Thoracic aorta (tissue), 2 donors: Measurements from ENCODE around the gene DDX52. TPM values are rescaled to one million over a fixed set of nuclear protein-coding genes. Genes with fewer than 3 reads are reported as not detected.

Experiments used
- ATAC-seq: fragments of 150-250 bp; one replicate; pipeline ENCODE4 v1.8.0; 2017; ENCODE audit warnings: low read depth; ENCODE audit not compliant: insufficient number of reproducible peaks, low FRiP score
- DNase-seq: peaks from one replicate; pipeline ENCODE4 v3.0.0-alpha.2; 2020; ENCODE audit warnings: low spot score
- H3K27ac ChIP-seq, 2 donors: fragments of 200-600 bp; sonication (generic); 1 replicate in 1 of 2; 2 replicates in 1 of 2; pipeline ENCODE4 v1.5.1; 2016; ENCODE audit warnings: mild to moderate bottlenecking in 2 of 2, moderate library complexity in 2 of 2
- H3K27me3 ChIP-seq: fragments of 200-600 bp; sonication (generic); replicated peaks from 2 replicates; pipeline ENCODE4 v1.6.0; 2016; ENCODE audit warnings: mild to moderate bottlenecking; ENCODE audit not compliant: insufficient read depth
- H3K36me3 ChIP-seq: fragments of 200-600 bp; sonication (generic); one replicate; pipeline ENCODE4 v1.5.1; 2016
- H3K4me1 ChIP-seq, 2 donors: fragments of 200-600 bp; sonication (generic); 1 replicate in 1 of 2; 2 replicates in 1 of 2; pipeline versions ENCODE4 v1.5.1 to v1.6.0; 2016; ENCODE audit warnings: low read depth in 2 of 2, mild to moderate bottlenecking in 1 of 2; ENCODE audit not compliant: control insufficient read depth in 1 of 2
- H3K4me3 ChIP-seq: fragments of 200-600 bp; sonication (generic); 2 replicates; pipeline ENCODE4 v1.5.1; 2016; ENCODE audit warnings: mild to moderate bottlenecking
- H3K9me3 ChIP-seq: fragments of 200-600 bp; sonication (generic); 2 replicates; pipeline ENCODE4 v1.5.1; 2016
- total RNA-seq, 2 donors: library from RNA; depleted of rRNA; stranded (reverse); fragments of >200 nt; gene quantifications; one replicate each; pipeline versions ENCODE4 v1.1.0 to v1.2.3, GENCODE V29; 2016
- TF ChIP-seq, protein P1 (sequence below): fragments of 200-600 bp; sonication (generic); IDR thresholded peaks from one replicate; pipeline ENCODE4 v1.5.1; 2019; ENCODE audit warnings: antibody characterized with exemption

The DDX52 gene
- total RNA-seq, 2 donors from 2014 or later: 9.2 to 22.7 TPM

- TF ChIP-seq, protein P1, sequence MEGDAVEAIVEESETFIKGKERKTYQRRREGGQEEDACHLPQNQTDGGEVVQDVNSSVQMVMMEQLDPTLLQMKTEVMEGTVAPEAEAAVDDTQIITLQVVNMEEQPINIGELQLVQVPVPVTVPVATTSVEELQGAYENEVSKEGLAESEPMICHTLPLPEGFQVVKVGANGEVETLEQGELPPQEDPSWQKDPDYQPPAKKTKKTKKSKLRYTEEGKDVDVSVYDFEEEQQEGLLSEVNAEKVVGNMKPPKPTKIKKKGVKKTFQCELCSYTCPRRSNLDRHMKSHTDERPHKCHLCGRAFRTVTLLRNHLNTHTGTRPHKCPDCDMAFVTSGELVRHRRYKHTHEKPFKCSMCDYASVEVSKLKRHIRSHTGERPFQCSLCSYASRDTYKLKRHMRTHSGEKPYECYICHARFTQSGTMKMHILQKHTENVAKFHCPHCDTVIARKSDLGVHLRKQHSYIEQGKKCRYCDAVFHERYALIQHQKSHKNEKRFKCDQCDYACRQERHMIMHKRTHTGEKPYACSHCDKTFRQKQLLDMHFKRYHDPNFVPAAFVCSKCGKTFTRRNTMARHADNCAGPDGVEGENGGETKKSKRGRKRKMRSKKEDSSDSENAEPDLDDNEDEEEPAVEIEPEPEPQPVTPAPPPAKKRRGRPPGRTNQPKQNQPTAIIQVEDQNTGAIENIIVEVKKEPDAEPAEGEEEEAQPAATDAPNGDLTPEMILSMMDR: peak; percentile 41
- Histone ChIP-seq H3K36me3 (no peaks in the 10 kb centered on the region), H3K4me1 (peaks cover 26 to 32% of the 10 kb centered on the region in 2 donors), H3K9me3 (no peaks in the 10 kb centered on the region), H3K27ac (peak within 1 kb of the TSS; percentile 85 to 86), H3K4me3 (peak within 1 kb of the TSS; percentile 94), H3K27me3 (no peaks in the 10 kb centered on the region)
- peak; percentile 93 for DNase-seq
- ATAC-seq: peak; percentile 85
Observed at GRCh38 chr17:37609170-37610040, 33.8 kb downstream of the DDX52 start, which contains the start of gene SYNRG. Gene SYNRG, minus strand, starts transcription at chr17:37609418. Its CDS starts 63 bp downstream, at chr17:37609355.

GRCh38 chr17:37608351-37609169, 34.7 kb downstream of the DDX52 start:
- TF ChIP-seq, protein P1: no peak
- peak overlapping the region; percentile 85 to 86 for H3K27ac ChIP-seq
- H3K9me3 ChIP-seq: no peaks in the 10 kb centered on the region
- H3K4me3 ChIP-seq: peak overlapping the region; percentile 94
- peaks cover 26 to 32% of the 10 kb centered on the region in 2 donors for H3K4me1 ChIP-seq
- DNase-seq: peak; percentile 5
- ATAC-seq: no peak
- no peaks in the 10 kb centered on the region for H3K27me3 ChIP-seq
- no peaks in the 10 kb centered on the region for H3K36me3 ChIP-seq

DNA sequence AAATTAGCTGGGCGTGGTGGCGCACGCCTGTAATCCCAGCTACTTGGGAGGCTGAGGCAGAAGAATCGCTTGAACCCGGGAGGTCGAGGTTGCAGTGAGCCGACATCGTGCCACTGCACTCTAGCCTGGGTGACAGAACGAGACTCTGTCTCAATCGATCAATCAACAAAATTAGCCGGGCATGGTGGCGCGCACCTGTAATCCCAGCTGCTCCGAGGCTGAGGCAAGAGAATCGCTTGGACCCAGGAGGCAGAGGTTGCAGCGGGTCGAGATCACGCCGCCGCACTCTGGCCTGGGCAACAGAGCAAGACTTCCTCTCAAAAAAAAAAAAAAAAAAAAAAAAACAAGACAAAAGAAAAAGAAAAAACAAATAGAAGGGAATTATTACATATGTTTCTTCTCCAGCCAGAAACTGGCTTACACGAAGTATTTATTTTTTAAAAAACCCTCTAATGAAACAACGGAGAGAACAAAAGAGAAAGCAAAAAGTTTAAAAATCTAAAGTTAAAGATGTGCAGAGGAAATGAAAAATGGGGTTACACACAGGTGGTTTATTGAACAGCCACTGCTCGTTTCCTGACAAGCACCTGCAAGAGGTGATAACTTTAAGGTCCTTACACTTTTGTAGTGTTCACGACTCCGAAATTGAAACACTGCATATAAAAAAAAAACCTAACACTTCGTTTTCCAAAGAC, 35.5 kb downstream of the DDX52 start:
- Histone ChIP-seq H3K4me1 (peaks cover 26 to 32% of the 10 kb centered on the region in 2 donors), H3K27me3 (no peaks in the 10 kb centered on the region), H3K27ac (peak overlapping the region in 1 of 2 donors; percentile 85), H3K36me3 (no peaks in the 10 kb centered on the region), H3K9me3 (no peaks in the 10 kb centered on the region), H3K4me3 (peak overlapping the region; percentile 94)
- DNase-seq (no peak), ATAC-seq (no peak)
- TF ChIP-seq, protein P1: no peak

- no peaks in the 10 kb centered on the region for H3K9me3 ChIP-seq
- ATAC-seq: no peak
- TF ChIP-seq, protein P1: no peak
Observed at GRCh38 chr17:37605813-37606505, 37.3 kb downstream of the DDX52 start.

More at GRCh38 chr17:37605813-37606505, 37.3 kb downstream of the DDX52 start:
- H3K4me1 ChIP-seq: peaks cover 26 to 32% of the 10 kb centered on the region in 2 donors
- H3K27ac ChIP-seq: no peak overlapping the region
- DNase-seq: no peak
- H3K36me3 ChIP-seq: no peaks in the 10 kb centered on the region
- no peaks in the 10 kb centered on the region for H3K27me3 ChIP-seq
- H3K4me3 ChIP-seq: no peak overlapping the region
